HFFc6 (cell line): ENCODE data around the gene RANBP17. TPM values are rescaled to one million over a fixed set of nuclear protein-coding genes. Genes with fewer than 3 reads are reported as not detected.

ENCODE experiments used
- DNase-seq: peaks from one replicate; pipeline ENCODE4 v3.0.0-alpha.2; 2018
- H3K27ac Mint-ChIP-seq: 2 replicates; pipeline ENCODE4 v1.8.0; 2020; ENCODE audit warnings: mild to moderate bottlenecking, mixed read lengths
- H3K27me3 Mint-ChIP-seq: 2 replicates; pipeline ENCODE4 v1.8.0; 2021; ENCODE audit warnings: mild to moderate bottlenecking, moderate library complexity, mixed read lengths; ENCODE audit not compliant: insufficient read depth
- H3K36me3 Mint-ChIP-seq: 2 replicates; pipeline ENCODE4 v1.8.0; 2021; ENCODE audit warnings: low read depth, mixed read lengths
- H3K4me1 Mint-ChIP-seq: 2 replicates; pipeline ENCODE4 v1.8.0; 2020; ENCODE audit warnings: low read depth, mixed read lengths
- H3K4me3 Mint-ChIP-seq: 2 replicates; pipeline ENCODE4 v1.8.0; 2020; ENCODE audit warnings: mild to moderate bottlenecking, moderate library complexity, mixed read lengths
- H3K9me3 Mint-ChIP-seq: 2 replicates; pipeline ENCODE4 v1.8.0; 2020; ENCODE audit warnings: mild to moderate bottlenecking, mixed read lengths
- CTCF ChIP-seq: fragments of 200-600 bp; sonication (generic); IDR thresholded peaks from 2 replicates; pipeline ENCODE4 v1.5.0; 2021; ENCODE audit warnings: antibody characterized with exemption, mild to moderate bottlenecking
- total RNA-seq, 6 experiments: library from RNA; stranded (reverse); fragmentation: NEBNext Ultra II Directional; extraction: Animal tissue kit (Norgen Biotek cat#: 25700); gene quantifications; 2 replicates in 1 of 6; 3 replicates in 5 of 6; pipeline ENCODE4 v1.2.3, GENCODE V29; 2021

The RANBP17 gene
- total RNA-seq, 6 experiments from 2014 or later, result 3.3 to 7.2 (median 4.9) TPM

GRCh38 chr5:171080186-171080938 is 218.5 kb downstream of the RANBP17 start:
- no peak overlapping the region for H3K27ac Mint-ChIP-seq
- peaks cover 5% of the 10 kb centered on the region for H3K36me3 Mint-ChIP-seq
- no peak for DNase-seq
- TF ChIP-seq CTCF, result no peak
- H3K4me1 Mint-ChIP-seq, result no peaks in the 10 kb centered on the region
- H3K4me3 Mint-ChIP-seq, result no peak overlapping the region
- H3K9me3 Mint-ChIP-seq, result no peaks in the 10 kb centered on the region
- no peaks in the 10 kb centered on the region for H3K27me3 Mint-ChIP-seq

- Mint-ChIP-seq H3K27me3 (no peaks in the 10 kb centered on the region), H3K36me3 (peaks cover 5% of the 10 kb centered on the region), H3K9me3 (no peaks in the 10 kb centered on the region), H3K4me3 (no peak overlapping the region), H3K27ac (no peak overlapping the region), H3K4me1 (no peaks in the 10 kb centered on the region)
- no peak for DNase-seq
- TF ChIP-seq CTCF, result no peak
Observed at GRCh38 chr5:171081319-171081718, 219.5 kb downstream of the RANBP17 start.

GRCh38 chr5:171092194-171092593 is 230.4 kb downstream of the RANBP17 start:
- Mint-ChIP-seq H3K27ac (no peak overlapping the region), H3K4me1 (peaks cover 21% of the 10 kb centered on the region), H3K27me3 (no peaks in the 10 kb centered on the region), H3K9me3 (peaks cover 13% of the 10 kb centered on the region), H3K36me3 (peaks cover 14% of the 10 kb centered on the region), H3K4me3 (no peak overlapping the region)
- DNase-seq, result peak; percentile 37
- no peak for TF ChIP-seq CTCF

GRCh38 chr5:171093598-171093997 is 231.8 kb downstream of the RANBP17 start:
- Mint-ChIP-seq H3K4me3 (no peak overlapping the region), H3K27ac (no peak overlapping the region), H3K9me3 (peaks cover 8% of the 10 kb centered on the region), H3K27me3 (no peaks in the 10 kb centered on the region), H3K36me3 (peaks cover 10% of the 10 kb centered on the region), H3K4me1 (peaks cover 21% of the 10 kb centered on the region)
- TF ChIP-seq CTCF, result no peak
- DNase-seq, result no peak

- H3K27ac Mint-ChIP-seq, result no peak overlapping the region
- peaks cover 9% of the 10 kb centered on the region for H3K36me3 Mint-ChIP-seq
- no peak for TF ChIP-seq CTCF
Observed at GRCh38 chr5:171094356-171094755, 232.5 kb downstream of the RANBP17 start.

More at GRCh38 chr5:171094356-171094755, 232.5 kb downstream of the RANBP17 start:
- H3K27me3 Mint-ChIP-seq, result no peaks in the 10 kb centered on the region
- H3K9me3 Mint-ChIP-seq, result peaks cover 10% of the 10 kb centered on the region
- peaks cover 21% of the 10 kb centered on the region for H3K4me1 Mint-ChIP-seq
- no peak overlapping the region for H3K4me3 Mint-ChIP-seq
- DNase-seq, result no peak
